ENCODE data around the gene VMP1. TPM values are rescaled to one million over a fixed set of nuclear protein-coding genes. Genes with fewer than 3 reads are reported as not detected.
A peak's percentile ranks its signal among the peaks of the same experiment; 100 is the strongest.

The VMP1 gene
- total RNA-seq, 1 donor from 2014 or later, result 176 TPM

DNA sequence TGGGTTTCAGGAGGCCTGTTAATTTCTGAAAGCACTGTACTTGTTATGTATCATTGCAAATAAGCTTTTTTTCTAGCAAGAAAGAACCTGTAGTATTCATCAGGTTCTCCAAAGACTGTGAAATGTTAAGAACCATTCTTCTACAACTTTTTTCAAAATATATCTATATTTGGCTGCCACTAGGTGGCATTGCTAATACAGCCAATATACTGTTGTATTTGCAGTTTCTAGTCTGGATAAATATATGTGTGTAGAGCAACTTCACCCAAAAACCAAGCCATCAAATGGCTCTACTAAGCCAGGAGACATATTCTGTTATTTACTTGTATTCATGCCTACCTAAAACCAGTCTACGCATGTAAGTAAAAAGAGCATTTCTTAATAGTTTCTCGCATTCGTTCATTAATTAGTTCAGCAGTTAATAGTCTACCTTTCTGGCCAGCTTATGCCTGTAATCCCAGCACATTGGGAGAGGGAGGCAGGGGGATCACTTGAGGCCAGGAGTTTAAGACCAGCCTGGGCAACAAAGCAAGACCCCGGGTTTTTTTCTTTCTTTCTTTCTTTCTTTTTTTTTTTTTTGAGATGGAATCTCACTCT lies 39.5 kb downstream of the VMP1 start:
- TF ChIP-seq, protein P1, sequence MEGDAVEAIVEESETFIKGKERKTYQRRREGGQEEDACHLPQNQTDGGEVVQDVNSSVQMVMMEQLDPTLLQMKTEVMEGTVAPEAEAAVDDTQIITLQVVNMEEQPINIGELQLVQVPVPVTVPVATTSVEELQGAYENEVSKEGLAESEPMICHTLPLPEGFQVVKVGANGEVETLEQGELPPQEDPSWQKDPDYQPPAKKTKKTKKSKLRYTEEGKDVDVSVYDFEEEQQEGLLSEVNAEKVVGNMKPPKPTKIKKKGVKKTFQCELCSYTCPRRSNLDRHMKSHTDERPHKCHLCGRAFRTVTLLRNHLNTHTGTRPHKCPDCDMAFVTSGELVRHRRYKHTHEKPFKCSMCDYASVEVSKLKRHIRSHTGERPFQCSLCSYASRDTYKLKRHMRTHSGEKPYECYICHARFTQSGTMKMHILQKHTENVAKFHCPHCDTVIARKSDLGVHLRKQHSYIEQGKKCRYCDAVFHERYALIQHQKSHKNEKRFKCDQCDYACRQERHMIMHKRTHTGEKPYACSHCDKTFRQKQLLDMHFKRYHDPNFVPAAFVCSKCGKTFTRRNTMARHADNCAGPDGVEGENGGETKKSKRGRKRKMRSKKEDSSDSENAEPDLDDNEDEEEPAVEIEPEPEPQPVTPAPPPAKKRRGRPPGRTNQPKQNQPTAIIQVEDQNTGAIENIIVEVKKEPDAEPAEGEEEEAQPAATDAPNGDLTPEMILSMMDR (IDR thresholded peaks at IDR 0.05), result no peak
- ChIA-PET CTCF (interaction anchor here (0.6 to 2.4 kb wide), 12 partner anchors 11 to 218 kb away, joined by 3 to 7 read pairs (median 3); partner anchors contain the start of genes PTRH2 and VMP1), POLR2A (interaction anchor here (1.1 to 1.2 kb wide), 2 partner anchors 93 to 107 kb away, joined by 4 to 5 read pairs; no protein-coding TSS in a partner anchor)
- intact Hi-C loops (cut with micrococcal nuclease), result loop anchor here (1.0 to 2.0 kb wide), 2 partner anchors 112 to 152 kb away; no protein-coding TSS in a partner anchor
- Mint-ChIP-seq H3K27ac (no peak overlapping the region), H3K36me3 (ENCODE audit: low read depth) (peaks cover 18% of the 10 kb centered on the region), H3K4me3 (no peak overlapping the region), H3K4me1 (peaks cover 6% of the 10 kb centered on the region), H3K27me3 (no peaks in the 10 kb centered on the region), H3K9me3 (peaks cover 2% of the 10 kb centered on the region)
- no peak for DNase-seq
- ATAC-seq (ENCODE audit: low read depth), result peak; percentile 62

DNA sequence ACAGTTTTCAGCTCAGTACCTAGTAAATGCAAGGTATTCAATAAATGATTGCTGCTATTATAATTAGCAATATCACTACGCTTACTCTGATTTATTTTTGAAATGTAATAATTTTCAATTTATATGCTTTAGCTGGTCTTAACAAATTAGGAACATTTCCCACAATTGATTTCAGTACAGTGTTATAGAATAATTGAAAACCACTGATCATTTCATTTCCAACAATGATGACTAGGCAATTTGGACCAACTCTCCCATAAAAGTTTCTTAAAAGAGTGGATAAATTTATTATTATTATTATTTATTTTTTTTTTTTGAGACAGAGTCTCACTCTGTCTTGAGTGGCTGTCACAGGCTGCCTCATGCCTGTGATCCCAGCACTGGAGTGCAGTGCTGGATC lies 41.1 kb downstream of the VMP1 start:
- H3K4me1 Mint-ChIP-seq, result peaks cover 14% of the 10 kb centered on the region
- ChIA-PET POLR2A (interaction anchor here (0.7 to 1.2 kb wide), 3 partner anchors 97 to 512 kb away, joined by 3 to 11 read pairs (median 3); no protein-coding TSS in a partner anchor), CTCF (interaction anchor here (1.2 to 2.4 kb wide), 5 partner anchors 11 to 288 kb away, joined by 3 to 7 read pairs (median 5); no protein-coding TSS in a partner anchor)
- intact Hi-C loops (cut with micrococcal nuclease), result no loop called here
- no peak for DNase-seq
- no peaks in the 10 kb centered on the region for H3K27me3 Mint-ChIP-seq
- peaks cover 2% of the 10 kb centered on the region for H3K9me3 Mint-ChIP-seq
- H3K36me3 Mint-ChIP-seq (ENCODE audit: low read depth), result peaks cover 10% of the 10 kb centered on the region
- no peak for ATAC-seq (ENCODE audit: low read depth)
- no peak overlapping the region for H3K4me3 Mint-ChIP-seq
- TF ChIP-seq, protein P1 (IDR thresholded peaks at IDR 0.05), result no peak
- no peak overlapping the region for H3K27ac Mint-ChIP-seq

DNA sequence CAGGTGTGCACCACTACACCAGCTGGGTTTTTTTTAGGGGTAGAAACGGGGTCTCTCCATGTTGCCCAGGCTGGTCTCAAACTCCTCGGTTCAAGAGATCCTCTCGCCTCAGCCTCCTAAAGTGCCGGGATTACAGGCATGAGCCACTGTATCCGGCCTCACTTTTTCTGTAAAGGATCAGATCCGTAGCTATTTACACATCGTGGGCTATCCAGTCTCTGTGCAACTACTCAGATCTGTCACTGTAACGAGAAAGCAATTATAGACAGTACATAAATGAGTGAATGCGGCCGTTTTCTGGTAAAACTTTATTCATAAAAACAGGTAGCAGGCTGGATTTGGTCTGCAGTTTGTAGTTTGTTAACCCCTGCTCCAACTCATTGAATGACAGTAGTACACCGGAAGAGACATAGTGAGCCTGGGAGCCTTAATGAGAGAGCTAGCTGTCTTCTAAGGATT lies 44.5 kb downstream of the VMP1 start:
- intact Hi-C loops (cut with micrococcal nuclease), result loop anchor here (2.0 to 5.0 kb wide), 2 partner anchors 160 to 285 kb away; no protein-coding TSS in a partner anchor
- H3K4me3 Mint-ChIP-seq, result no peak overlapping the region
- ChIA-PET CTCF (interaction anchor here (0.8 to 4.3 kb wide), 11 partner anchors 11 to 147 kb away, joined by 3 to 53 read pairs (median 7); partner anchors contain the start of genes RPS6KB1, TUBD1 and VMP1), POLR2A (interaction anchor here (1.1 to 6.6 kb wide), 6 partner anchors 34 to 133 kb away, joined by 3 to 137 read pairs (median 20); partner anchors contain the start of gene CLTC)
- TF ChIP-seq, protein P1 (IDR thresholded peaks at IDR 0.05), result no peak
- H3K27ac Mint-ChIP-seq, result peak overlapping the region; percentile 56
- H3K36me3 Mint-ChIP-seq (ENCODE audit: low read depth), result peaks cover 14% of the 10 kb centered on the region
- DNase-seq, result no peak
- no peak for ATAC-seq (ENCODE audit: low read depth)
- H3K9me3 Mint-ChIP-seq, result no peaks in the 10 kb centered on the region
- H3K27me3 Mint-ChIP-seq, result no peaks in the 10 kb centered on the region
- H3K4me1 Mint-ChIP-seq, result peaks cover 20% of the 10 kb centered on the region

DNA sequence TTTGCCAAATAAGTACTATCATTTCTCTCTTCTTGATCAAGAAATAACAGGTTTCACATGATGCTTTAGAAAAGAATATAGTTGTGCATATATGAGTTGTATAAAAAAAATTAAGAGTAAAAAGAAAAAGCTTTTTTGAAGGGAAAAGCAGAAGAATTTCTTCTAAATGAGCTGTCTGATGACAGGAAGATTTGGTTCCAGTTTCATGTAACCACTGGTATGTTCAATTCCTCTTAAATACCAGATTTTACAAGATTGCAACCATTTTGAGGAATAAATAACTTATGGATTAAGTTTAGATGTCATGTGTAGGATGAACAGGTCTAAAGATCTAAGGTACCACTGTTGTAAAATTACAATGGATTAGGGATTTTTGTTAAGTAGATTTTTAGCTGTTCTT lies 45.0 kb downstream of the VMP1 start:
- POLR2A ChIA-PET, result interaction anchor here (0.6 to 6.6 kb wide), 7 partner anchors 31 to 133 kb away, joined by 3 to 137 read pairs (median 18); partner anchors contain the start of gene CLTC
- CTCF ChIA-PET, result interaction anchor here (0.8 to 4.3 kb wide), 12 partner anchors 11 to 147 kb away, joined by 3 to 53 read pairs (median 8); partner anchors contain the start of genes RPS6KB1, TUBD1 and VMP1
- TF ChIP-seq, protein P1 (IDR thresholded peaks at IDR 0.05), result no peak
- no peak for DNase-seq
- no peaks in the 10 kb centered on the region for H3K27me3 Mint-ChIP-seq
- intact Hi-C loops (cut with micrococcal nuclease), result loop anchor here (2.0 to 5.0 kb wide), 2 partner anchors 160 to 284 kb away; no protein-coding TSS in a partner anchor
- peaks cover 15% of the 10 kb centered on the region for H3K36me3 Mint-ChIP-seq (ENCODE audit: low read depth)
- ATAC-seq (ENCODE audit: low read depth), result no peak
- H3K9me3 Mint-ChIP-seq, result no peaks in the 10 kb centered on the region
- peaks cover 18% of the 10 kb centered on the region for H3K4me1 Mint-ChIP-seq
- H3K27ac Mint-ChIP-seq, result peak overlapping the region; percentile 56
- H3K4me3 Mint-ChIP-seq, result no peak overlapping the region
